Measurements from ENCODE around the gene UQCC2. TPM values are rescaled to one million over a fixed set of nuclear protein-coding genes. Genes with fewer than 3 reads are reported as not detected.

Gene UQCC2
- total and polyA plus RNA-seq, 8 donors: 54.4 to 83.1 (median 61.0) TPM

GRCh38 chr6:33663028-33663427 is 48.5 kb downstream of the UQCC2 start:
- ATAC-seq (no peak), DNase-seq (no peak)
- TF ChIP-seq CTCF (IDR thresholded peaks at IDR 0.05): no peak
- Histone ChIP-seq H3K4me1 (no peaks in the 10 kb centered on the region), H3K9me3 (no peaks in the 10 kb centered on the region), H3K4me3 (no peak overlapping the region), H3K36me3 (peaks cover 0 to 93% of the 10 kb centered on the region in 2 donors), H3K27me3 (no peaks in the 10 kb centered on the region), H3K27ac (no peak overlapping the region)
- intact Hi-C loops (cut with DNase I): no loop called here

GRCh38 chr6:33662318-33662717 is 49.2 kb downstream of the UQCC2 start:
- DNase-seq (no peak), ATAC-seq (no peak)
- H3K4me1 ChIP-seq: no peaks in the 10 kb centered on the region
- no peak for TF ChIP-seq CTCF (IDR thresholded peaks at IDR 0.05)
- H3K27ac ChIP-seq: no peak overlapping the region
- H3K36me3 ChIP-seq: peaks cover 0 to 92% of the 10 kb centered on the region in 2 donors
- H3K9me3 ChIP-seq: no peaks in the 10 kb centered on the region
- H3K27me3 ChIP-seq: no peaks in the 10 kb centered on the region
- no peak overlapping the region for H3K4me3 ChIP-seq
- intact Hi-C loops (cut with DNase I): no loop called here

- Histone ChIP-seq H3K4me3 (no peak overlapping the region), H3K27ac (no peak overlapping the region), H3K27me3 (no peaks in the 10 kb centered on the region), H3K9me3 (no peaks in the 10 kb centered on the region), H3K4me1 (no peaks in the 10 kb centered on the region), H3K36me3 (peaks cover 0 to 91% of the 10 kb centered on the region in 2 donors)
- TF ChIP-seq CTCF (IDR thresholded peaks at IDR 0.05): no peak
- ATAC-seq: no peak
- DNase-seq: no peak
- intact Hi-C loops (cut with DNase I): no loop called here
These were observed 50.2 kb downstream of the UQCC2 start for GRCh38 chr6:33661106-33661838.

GRCh38 chr6:33659986-33660385 is 51.5 kb downstream of the UQCC2 start:
- Histone ChIP-seq H3K9me3 (no peaks in the 10 kb centered on the region), H3K27me3 (no peaks in the 10 kb centered on the region), H3K27ac (no peak overlapping the region), H3K4me1 (no peaks in the 10 kb centered on the region), H3K4me3 (no peak overlapping the region), H3K36me3 (peaks cover 0 to 81% of the 10 kb centered on the region in 2 donors)
- DNase-seq (no peak), ATAC-seq (no peak)
- TF ChIP-seq CTCF (IDR thresholded peaks at IDR 0.05): no peak
- intact Hi-C loops (cut with DNase I): no loop called here

- DNase-seq (no peak), ATAC-seq (no peak)
- no peaks in the 10 kb centered on the region for H3K9me3 ChIP-seq
- intact Hi-C loops (cut with DNase I): no loop called here
- no peak overlapping the region for H3K27ac ChIP-seq
- no peaks in the 10 kb centered on the region for H3K4me1 ChIP-seq
- H3K36me3 ChIP-seq: peaks cover 0 to 73% of the 10 kb centered on the region in 2 donors
- H3K27me3 ChIP-seq: no peaks in the 10 kb centered on the region
- H3K4me3 ChIP-seq: no peak overlapping the region
- no peak for TF ChIP-seq CTCF (IDR thresholded peaks at IDR 0.05)
These were observed 52.4 kb downstream of the UQCC2 start for GRCh38 chr6:33658982-33659689.

Measured in left lung (tissue), 10 donors.